ENCODE data around the gene CDH4.

DNA sequence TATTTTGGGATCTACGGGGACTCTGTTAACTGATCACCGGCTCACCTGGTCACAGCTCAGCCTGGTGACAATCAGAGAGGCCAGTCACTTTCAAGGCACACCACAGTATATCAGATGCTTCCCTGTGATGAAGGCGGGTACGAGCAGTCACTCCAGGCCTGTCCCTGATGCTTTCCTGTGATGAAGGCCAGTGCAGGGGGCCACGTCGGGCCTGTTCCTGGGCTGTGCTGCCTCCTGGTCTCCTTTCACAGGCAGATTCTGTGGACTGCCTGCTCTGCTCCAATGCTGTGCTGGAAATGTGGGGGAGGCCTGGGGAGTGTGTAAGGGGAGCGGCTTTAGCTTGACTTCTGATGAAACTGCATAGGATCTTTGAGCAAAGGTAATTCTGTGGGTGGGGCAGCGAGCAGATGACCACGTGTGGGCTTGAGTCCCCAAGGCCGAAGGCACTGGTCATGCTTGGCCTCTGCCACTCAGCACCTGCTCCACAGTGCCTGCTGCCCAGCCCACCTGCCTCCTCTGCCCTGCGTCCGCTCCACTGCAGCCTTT is 441.1 kb downstream of the CDH4 start:
- no peak for TF ChIP-seq CTCF (IDR thresholded peaks at IDR 0.05)
- TF ChIP-seq POLR2A (IDR thresholded peaks at IDR 0.05): no peak

All from prostate gland (tissue), 2 donors.